H1 (cell line): ENCODE measurements around the gene KCTD4. TPM values are rescaled to one million over a fixed set of nuclear protein-coding genes. Genes with fewer than 3 reads are reported as not detected.

Experiments
- CTCF ChIA-PET: fragments of 300-600 bp; sonication (Branson Sonifier 250); formaldehyde crosslinking; loops from one replicate; lab custom pipeline; 2021; ENCODE audit not compliant: partially characterized antibody; lab: Charles Lee
- POLR2A ChIA-PET: fragments of 300-600 bp; sonication (Branson Sonifier 250); formaldehyde crosslinking; loops from one replicate; lab custom pipeline; 2021; ENCODE audit warnings: inconsistent platforms; ENCODE audit not compliant: partially characterized antibody; lab: Charles Lee
- DNase-seq, 2 experiments: peaks; one replicate each; pipeline versions ENCODE4 v3.0.0 to v3.0.0-alpha.2; 2010 to 2022; ENCODE audit warnings: low spot score in 2 of 2, low read depth in 1 of 2, mixed read lengths in 1 of 2
- FAIRE-seq: peaks from 2 replicates; lab custom pipeline; 2011; peaks lifted over from hg19 to GRCh38; lab: Jason Lieb, UNC
- H2AFZ ChIP-seq: 2 replicates; pipeline ENCODE4 v1.8.1; 2012; ENCODE audit warnings: low read length, inconsistent platforms
- H2AK5ac ChIP-seq: 2 replicates; pipeline ENCODE4 v1.6.1; 2013; ENCODE audit warnings: low read depth, low read length
- H2BK120ac ChIP-seq: replicated peaks from 2 replicates; pipeline ENCODE3; 2013; ENCODE audit warnings: low read depth, low read length, inconsistent platforms
- H2BK12ac ChIP-seq: 2 replicates; pipeline ENCODE4 v1.6.1; 2013; ENCODE audit warnings: low read depth, low read length
- H2BK15ac ChIP-seq: 2 replicates; pipeline ENCODE4 v1.6.1; 2013; ENCODE audit warnings: low read length
- H2BK20ac ChIP-seq: 2 replicates; pipeline ENCODE4 v1.6.1; 2013; ENCODE audit warnings: low read length
- H2BK5ac ChIP-seq: 2 replicates; pipeline ENCODE4 v1.6.1; 2013; ENCODE audit warnings: low read depth, low read length
- H3K14ac ChIP-seq: 2 replicates; pipeline ENCODE4 v1.6.1; 2013; ENCODE audit warnings: inconsistent platforms; ENCODE audit not compliant: insufficient read length
- H3K18ac ChIP-seq: 2 replicates; pipeline ENCODE4 v1.6.1; 2013; ENCODE audit warnings: low read length; ENCODE audit errors: extremely low read depth
- H3K23ac ChIP-seq: 2 replicates; pipeline ENCODE4 v1.6.1; 2013; ENCODE audit warnings: inconsistent platforms; ENCODE audit not compliant: insufficient read length
- H3K23me2 ChIP-seq: 2 replicates; pipeline ENCODE4 v1.6.1; 2013; ENCODE audit warnings: low read depth, low read length
- H3K27ac ChIP-seq: 2 replicates; pipeline ENCODE4 v1.6.1; 2011; ENCODE audit warnings: low read depth, low read length, inconsistent platforms
- H3K27me3 ChIP-seq, 4 experiments: replicated peaks in 1 of 4; 1 replicate in 1 of 4; 2 replicates in 3 of 4; pipeline versions ENCODE4 v1.6.1 to v1.8.1; 2011 to 2013; ENCODE audit warnings: low read length in 3 of 4, mild to moderate bottlenecking in 3 of 4, inconsistent platforms in 2 of 4, mixed read lengths in 2 of 4, moderate library complexity in 1 of 4; ENCODE audit not compliant: control insufficient read depth in 3 of 4, insufficient read depth in 3 of 4; ENCODE audit errors: extremely low read depth in 1 of 4
- H3K36me3 ChIP-seq, 4 experiments: 2 replicates each; pipeline versions ENCODE4 v1.6.1 to v1.8.1; 2011 to 2013; ENCODE audit warnings: mild to moderate bottlenecking in 4 of 4, low read length in 3 of 4, moderate library complexity in 2 of 4, control low read depth in 1 of 4, inconsistent platforms in 1 of 4; ENCODE audit not compliant: insufficient read depth in 4 of 4, control insufficient read depth in 2 of 4
- H3K4ac ChIP-seq: replicated peaks from 2 replicates; pipeline ENCODE3; 2013; ENCODE audit warnings: low read length, low read depth, mixed read lengths, inconsistent platforms; ENCODE audit not compliant: insufficient read length
- H3K4me1 ChIP-seq, 4 experiments: replicated peaks in 1 of 4; 1 replicate in 1 of 4; 2 replicates in 3 of 4; pipeline versions ENCODE4 v1.6.1 to v1.8.1; 2011 to 2013; ENCODE audit warnings: low read length in 3 of 4, inconsistent platforms in 2 of 4, mixed read lengths in 1 of 4; ENCODE audit not compliant: insufficient read depth in 4 of 4, control insufficient read depth in 3 of 4
- H3K4me2 ChIP-seq, 2 experiments: 2 replicates each; pipeline versions ENCODE4 v1.6.1 to v1.8.1; 2011 to 2013; ENCODE audit warnings: low read depth in 2 of 2, low read length in 2 of 2, control low read depth in 1 of 2, inconsistent platforms in 1 of 2, mild to moderate bottlenecking in 1 of 2; ENCODE audit not compliant: insufficient read depth in 1 of 2
- H3K4me3 ChIP-seq, 4 experiments: fragments of 200-600, 300-600 bp in 1 of 4; sonication (generic), shearing (Covaris generic), sonication (Bioruptor Twin) in 1 of 4; 2 replicates each; pipeline versions ENCODE4 v1.5.1 to v1.8.1; 2011 to 2016; ENCODE audit warnings: low read length in 4 of 4, low read depth in 3 of 4, control low read depth in 2 of 4, inconsistent platforms in 2 of 4, mild to moderate bottlenecking in 2 of 4, mixed read lengths in 1 of 4, moderate library complexity in 1 of 4; ENCODE audit not compliant: insufficient read depth in 2 of 4; ENCODE audit errors: extremely low read depth in 1 of 4
- H3K56ac ChIP-seq: replicated peaks from 2 replicates; pipeline ENCODE3; 2013; ENCODE audit warnings: low read depth, mild to moderate bottlenecking, mixed read lengths, low read length, inconsistent platforms; ENCODE audit not compliant: insufficient read length
- H3K79me1 ChIP-seq: 2 replicates; pipeline ENCODE4 v1.6.1; 2013; ENCODE audit warnings: low read depth, low read length, control low read depth
- H3K79me2 ChIP-seq, 2 experiments: 2 replicates each; pipeline versions ENCODE4 v1.6.1 to v1.8.1; 2012 to 2013; ENCODE audit warnings: low read length in 2 of 2, mild to moderate bottlenecking in 2 of 2, inconsistent platforms in 1 of 2; ENCODE audit not compliant: insufficient read depth in 2 of 2, control insufficient read depth in 1 of 2
- H3K9ac ChIP-seq, 4 experiments: replicated peaks in 1 of 4; 1 replicate in 1 of 4; 2 replicates in 3 of 4; pipeline versions ENCODE4 v1.6.1 to v1.8.1; 2011 to 2013; ENCODE audit warnings: low read depth in 3 of 4, low read length in 3 of 4, control low read depth in 2 of 4, mild to moderate bottlenecking in 2 of 4, moderate library complexity in 2 of 4, inconsistent platforms in 1 of 4; ENCODE audit errors: extremely low read depth in 1 of 4
- H3K9me3 ChIP-seq, 2 experiments: 2 replicates each; pipeline versions ENCODE4 v1.6.1 to v1.8.1; 2012 to 2013; ENCODE audit warnings: mild to moderate bottlenecking in 2 of 2, moderate library complexity in 2 of 2, control low read depth in 1 of 2, inconsistent platforms in 1 of 2, low read depth in 1 of 2, low read length in 1 of 2, mixed read lengths in 1 of 2; ENCODE audit not compliant: insufficient read depth in 2 of 2
- H4K20me1 ChIP-seq, 2 experiments: replicated peaks in 1 of 2; 2 replicates each; pipeline versions ENCODE3 to v1.8.1; 2011 to 2013; ENCODE audit warnings: inconsistent platforms in 2 of 2, low read length in 2 of 2, mild to moderate bottlenecking in 1 of 2; ENCODE audit not compliant: insufficient read depth in 2 of 2, control insufficient read depth in 1 of 2
- H4K5ac ChIP-seq: 2 replicates; pipeline ENCODE4 v1.6.1; 2013; ENCODE audit warnings: low read length, low read depth, mixed read lengths, inconsistent platforms; ENCODE audit not compliant: insufficient read length
- H4K8ac ChIP-seq: 2 replicates; pipeline ENCODE4 v1.8.0; 2013; ENCODE audit warnings: mild to moderate bottlenecking, moderate library complexity, low read length, inconsistent platforms; ENCODE audit not compliant: insufficient read depth; ENCODE audit errors: extremely low read depth
- H4K91ac ChIP-seq: replicated peaks from 2 replicates; pipeline ENCODE3; 2013; ENCODE audit warnings: low read length, mixed read lengths, inconsistent platforms; ENCODE audit not compliant: insufficient read length
- EZH2 ChIP-seq: fragments of 200-600 bp; sonication (generic); IDR thresholded peaks from 2 replicates; pipeline ENCODE4 v1.7.1; 2012; ENCODE audit warnings: low read depth, mild to moderate bottlenecking, moderate library complexity, low read length, inconsistent platforms; ENCODE audit not compliant: severe bottlenecking
- WGBS, 2 experiments: shearing (Covaris generic) in 1 of 2; methylation state at CpG; one replicate each; pipeline versions ENCODE4 v1.1.6 to v1.1.7; 2013 to 2015; ENCODE audit warnings: low lambda C conversion rate in 2 of 2, mixed read lengths in 2 of 2, inconsistent platforms in 1 of 2, low coverage in 1 of 2, missing lambda C conversion rate in 1 of 2; ENCODE audit not compliant: insufficient replicate concordance in 2 of 2, insufficient coverage in 1 of 2, insufficient read length in 1 of 2; ENCODE audit errors: extremely low coverage in 1 of 2, missing lambda C conversion rate in 1 of 2; 5-methylcytosine and 5-hydroxymethylcytosine counted together
- polyA plus RNA-seq, 7 experiments: library from polyadenylated mRNA; depleted of rRNA in 3 of 7; stranded (reverse) in 5 of 7; unstranded in 2 of 7; fragments of >200 nt in 5 of 7; fragments of 200-250 nt in 2 of 7; gene quantifications; 1 replicate in 5 of 7; 2 replicates in 1 of 7; 4 replicates in 1 of 7; pipeline versions ENCODE4 v1.2.1 to v1.2.3, GENCODE V29; 2011 to 2013; ENCODE audit warnings: missing spikeins in 2 of 7, mixed read lengths in 2 of 7
- total RNA-seq: library from RNA; stranded (reverse); fragmentation: NEBNext Ultra II Directional; extraction: Animal tissue kit (Norgen Biotek cat#: 25700); gene quantifications from 2 replicates; pipeline ENCODE4 v1.2.1, GENCODE V29; 2021

The KCTD4 gene
- total and polyA plus RNA-seq, 2 of the 8 experiments (the other 6 are each of a cell fraction or from before 2014, with no cell fraction given) = not detected

DNA sequence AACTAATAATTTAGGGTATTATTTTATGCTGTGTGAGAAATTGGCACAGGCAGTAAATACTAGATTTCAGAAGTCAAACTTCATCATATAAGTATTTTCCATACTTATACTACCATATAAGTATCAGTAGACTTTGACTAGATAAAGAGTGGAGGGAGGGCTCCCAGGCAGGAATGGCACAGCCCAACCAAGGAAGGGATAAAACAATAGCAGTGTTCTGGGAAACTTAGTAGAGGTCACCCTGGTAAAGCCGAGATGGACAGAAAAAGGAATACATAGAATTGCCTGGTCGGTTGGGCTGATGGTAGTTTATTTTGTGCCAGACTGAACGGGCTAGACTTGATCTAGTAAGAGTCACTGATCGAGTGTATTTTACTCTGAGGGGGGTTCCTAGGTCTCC, 19.6 kb upstream of the KCTD4 start:
- Histone ChIP-seq H3K4ac (no peak overlapping the region), H3K18ac (no peak overlapping the region), H2BK20ac (no peak overlapping the region), H2BK15ac (no peak overlapping the region), H3K23ac (no peak overlapping the region), H3K27me3 (no peaks in the 10 kb centered on the region), H3K14ac (no peak overlapping the region), H2BK12ac (no peak overlapping the region), H3K23me2 (no peaks in the 10 kb centered on the region), H4K20me1 (no peaks in the 10 kb centered on the region), H2BK5ac (no peak overlapping the region), H3K9me3 (no peaks in the 10 kb centered on the region), H3K9ac (no peak overlapping the region), H3K79me1 (no peaks in the 10 kb centered on the region; the same call in 1 of the 2 replicates), H3K36me3 (no peaks in the 10 kb centered on the region), H4K91ac (no peak overlapping the region), H3K4me2 (no peak overlapping the region), H4K8ac (no peak overlapping the region), H2AK5ac (no peak overlapping the region), H4K5ac (no peak overlapping the region), H2BK120ac (no peak overlapping the region), H3K79me2 (peaks cover 0 to 8% of the 10 kb centered on the region in 2 experiments; a peak in 1 of 4 replicates), H3K4me3 (no peak overlapping the region), H3K4me1 (peaks cover 0 to 5% (median 4%) of the 10 kb centered on the region in 4 experiments; a peak in 5 of 7 replicates), H2AFZ (no peak overlapping the region), H3K56ac (no peak overlapping the region), H3K27ac (no peak overlapping the region)
- TF ChIP-seq EZH2 = no peak
- FAIRE-seq (no peak), DNase-seq (no peak)
- WGBS, 2 experiments = 91% methylated on average over 4 of the region's 4 CpGs; no CpG with 5 or more reads in 1 of the 2 experiments
- CTCF ChIA-PET = no interaction called here
- POLR2A ChIA-PET = no interaction called here
